Astrocyte (in vitro differentiated cells and primary cell): ENCODE results near the gene IFI44L. TPM values are rescaled to one million over a fixed set of nuclear protein-coding genes. Genes with fewer than 3 reads are reported as not detected.

Experiments
- DNase-seq: peaks from one replicate; pipeline ENCODE4 v3.0.0-alpha.2; 2010; ENCODE audit warnings: low read depth
- FAIRE-seq: peaks from 2 replicates; lab custom pipeline; 2011; peaks lifted over from hg19 to GRCh38; lab: Jason Lieb, UNC
- H2AFZ ChIP-seq: 2 replicates; pipeline ENCODE4 v1.6.0; 2012; ENCODE audit warnings: low read depth, low read length, inconsistent platforms
- H3K27ac ChIP-seq: 2 replicates; pipeline ENCODE4 v1.5.1; 2011; ENCODE audit warnings: low read depth, low read length, inconsistent platforms
- H3K27me3 ChIP-seq: 2 replicates; pipeline ENCODE4 v1.6.0; 2011; ENCODE audit warnings: low read length, inconsistent platforms; ENCODE audit not compliant: insufficient read depth
- H3K36me3 ChIP-seq: 2 replicates; pipeline ENCODE4 v1.5.1; 2011; ENCODE audit warnings: low read length, inconsistent platforms; ENCODE audit not compliant: insufficient read depth
- H3K4me1 ChIP-seq: 2 replicates; pipeline ENCODE4 v1.5.1; 2011; ENCODE audit warnings: low read length, inconsistent platforms; ENCODE audit not compliant: insufficient read depth
- H3K4me2 ChIP-seq: 2 replicates; pipeline ENCODE4 v1.6.0; 2012; ENCODE audit warnings: low read length, inconsistent platforms
- H3K4me3 ChIP-seq: 2 replicates; pipeline ENCODE4 v1.5.1; 2011; ENCODE audit warnings: low read depth, mild to moderate bottlenecking, low read length, inconsistent platforms; ENCODE audit not compliant: insufficient read depth
- H3K79me2 ChIP-seq: 2 replicates; pipeline ENCODE4 v1.6.0; 2012; ENCODE audit warnings: mild to moderate bottlenecking, low read length, inconsistent platforms; ENCODE audit not compliant: insufficient read depth
- H3K9ac ChIP-seq: 2 replicates; pipeline ENCODE4 v1.6.0; 2012; ENCODE audit warnings: mild to moderate bottlenecking, low read length, inconsistent platforms
- H3K9me3 ChIP-seq: 2 replicates; pipeline ENCODE4 v1.5.1; 2012; ENCODE audit warnings: low read depth, mild to moderate bottlenecking, low read length, inconsistent platforms; ENCODE audit not compliant: insufficient read depth
- H4K20me1 ChIP-seq: 2 replicates; pipeline ENCODE4 v1.6.0; 2012; ENCODE audit warnings: low read length, inconsistent platforms; ENCODE audit not compliant: insufficient read depth
- H3K27ac Mint-ChIP-seq: one replicate; pipeline ENCODE4 v1.8.0; 2021; ENCODE audit warnings: mild to moderate bottlenecking, mixed read lengths; ENCODE audit not compliant: unreplicated experiment
- H3K27me3 Mint-ChIP-seq: one replicate; pipeline ENCODE4 v1.8.0; 2021; ENCODE audit warnings: low read depth, mixed read lengths; ENCODE audit not compliant: unreplicated experiment
- H3K36me3 Mint-ChIP-seq: one replicate; pipeline ENCODE4 v1.8.0; 2021; ENCODE audit warnings: low read depth, mixed read lengths; ENCODE audit not compliant: unreplicated experiment
- H3K4me1 Mint-ChIP-seq: one replicate; pipeline ENCODE4 v1.8.0; 2021; ENCODE audit warnings: low read depth, mixed read lengths; ENCODE audit not compliant: unreplicated experiment
- H3K4me3 Mint-ChIP-seq: one replicate; pipeline ENCODE4 v1.8.0; 2021; ENCODE audit warnings: mild to moderate bottlenecking, moderate library complexity, mixed read lengths; ENCODE audit not compliant: unreplicated experiment
- H3K9me3 Mint-ChIP-seq: one replicate; pipeline ENCODE4 v1.8.0; 2021; ENCODE audit warnings: mild to moderate bottlenecking, mixed read lengths; ENCODE audit not compliant: unreplicated experiment
- EZH2 ChIP-seq: IDR thresholded peaks from 2 replicates; pipeline ENCODE4 v1.6.1; 2012; ENCODE audit warnings: mild to moderate bottlenecking, low read length, inconsistent platforms; ENCODE audit not compliant: insufficient read depth
- total RNA-seq: library from RNA; stranded (reverse); gene quantifications from 2 replicates; pipeline ENCODE4 v1.2.1, GENCODE V29; 2021
- TF ChIP-seq, protein P1 (sequence below): IDR thresholded peaks from 2 replicates; pipeline ENCODE4 v1.5.1; 2011; ENCODE audit warnings: low read depth, mild to moderate bottlenecking, inconsistent platforms, low read length, moderate library complexity; ENCODE audit not compliant: insufficient read depth

The IFI44L gene
- total RNA-seq, 1 donor from 2014 or later, result 184 TPM

DNA sequence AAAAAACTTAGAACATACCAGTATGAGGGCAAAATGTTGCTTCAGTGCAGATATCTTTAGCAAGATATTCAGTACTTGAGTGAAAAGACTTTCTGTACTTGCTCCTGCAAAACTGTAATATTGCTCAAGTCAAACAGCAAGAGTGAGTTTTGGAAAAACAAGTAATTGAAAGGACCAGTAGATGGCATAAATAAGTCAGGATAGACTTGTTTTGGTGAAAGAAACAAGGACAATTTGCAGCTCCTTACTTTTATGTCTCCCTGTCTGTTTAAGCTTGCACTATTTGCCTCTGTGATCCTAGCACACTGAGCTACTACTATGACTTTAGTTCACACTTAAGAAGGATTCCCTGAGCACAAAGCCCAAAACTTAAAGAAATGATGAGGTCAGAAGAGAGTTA is 68.4 kb downstream of the IFI44L start:
- Histone ChIP-seq H3K4me1 (peaks cover 14% of the 10 kb centered on the region), H3K4me3 (no peak overlapping the region), H3K4me2 (no peak overlapping the region), H4K20me1 (no peaks in the 10 kb centered on the region), H3K79me2 (no peaks in the 10 kb centered on the region), H3K36me3 (no peaks in the 10 kb centered on the region), H3K27me3 (no peaks in the 10 kb centered on the region), H3K27ac (no peak overlapping the region), H2AFZ (no peak overlapping the region), H3K9me3 (no peaks in the 10 kb centered on the region), H3K9ac (peak overlapping the region; percentile 2)
- Mint-ChIP-seq H3K27ac (no peak overlapping the region), H3K4me1 (peaks cover 22% of the 10 kb centered on the region), H3K36me3 (no peaks in the 10 kb centered on the region), H3K4me3 (no peak overlapping the region), H3K9me3 (peaks cover 3% of the 10 kb centered on the region), H3K27me3 (no peaks in the 10 kb centered on the region)
- DNase-seq (peak; percentile 27), FAIRE-seq (peak; percentile 83)
- TF ChIP-seq, protein P1, sequence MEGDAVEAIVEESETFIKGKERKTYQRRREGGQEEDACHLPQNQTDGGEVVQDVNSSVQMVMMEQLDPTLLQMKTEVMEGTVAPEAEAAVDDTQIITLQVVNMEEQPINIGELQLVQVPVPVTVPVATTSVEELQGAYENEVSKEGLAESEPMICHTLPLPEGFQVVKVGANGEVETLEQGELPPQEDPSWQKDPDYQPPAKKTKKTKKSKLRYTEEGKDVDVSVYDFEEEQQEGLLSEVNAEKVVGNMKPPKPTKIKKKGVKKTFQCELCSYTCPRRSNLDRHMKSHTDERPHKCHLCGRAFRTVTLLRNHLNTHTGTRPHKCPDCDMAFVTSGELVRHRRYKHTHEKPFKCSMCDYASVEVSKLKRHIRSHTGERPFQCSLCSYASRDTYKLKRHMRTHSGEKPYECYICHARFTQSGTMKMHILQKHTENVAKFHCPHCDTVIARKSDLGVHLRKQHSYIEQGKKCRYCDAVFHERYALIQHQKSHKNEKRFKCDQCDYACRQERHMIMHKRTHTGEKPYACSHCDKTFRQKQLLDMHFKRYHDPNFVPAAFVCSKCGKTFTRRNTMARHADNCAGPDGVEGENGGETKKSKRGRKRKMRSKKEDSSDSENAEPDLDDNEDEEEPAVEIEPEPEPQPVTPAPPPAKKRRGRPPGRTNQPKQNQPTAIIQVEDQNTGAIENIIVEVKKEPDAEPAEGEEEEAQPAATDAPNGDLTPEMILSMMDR, result peak; percentile 22
- no peak for TF ChIP-seq EZH2

DNA sequence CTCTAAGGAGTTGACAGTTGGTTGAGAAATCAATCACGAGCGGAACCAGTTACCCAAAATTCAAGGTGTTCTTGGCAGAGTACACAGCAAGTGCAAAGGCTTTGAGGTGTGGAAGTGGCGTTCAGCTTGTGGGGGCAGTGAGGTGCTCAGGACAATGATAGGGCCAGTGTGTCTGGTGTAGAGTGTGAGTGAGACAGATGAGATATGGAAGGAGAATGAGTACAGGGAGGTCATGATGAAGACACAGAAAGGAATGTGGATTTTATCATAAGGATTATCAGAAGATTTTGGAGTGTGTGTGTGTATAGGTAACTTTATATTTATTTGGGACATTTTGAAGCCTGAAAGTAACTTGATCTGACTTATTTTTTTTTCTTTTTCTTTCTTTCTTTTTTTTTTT is 70.3 kb downstream of the IFI44L start:
- Mint-ChIP-seq H3K27ac (no peak overlapping the region), H3K27me3 (no peaks in the 10 kb centered on the region), H3K9me3 (peaks cover 3% of the 10 kb centered on the region), H3K4me1 (peaks cover 22% of the 10 kb centered on the region), H3K36me3 (no peaks in the 10 kb centered on the region), H3K4me3 (no peak overlapping the region)
- no peaks in the 10 kb centered on the region for H3K9me3 ChIP-seq
- H3K4me3 ChIP-seq, result no peak overlapping the region
- H2AFZ ChIP-seq, result peak overlapping the region; percentile 3
- no peaks in the 10 kb centered on the region for H4K20me1 ChIP-seq
- TF ChIP-seq, protein P1, result no peak
- TF ChIP-seq EZH2, result no peak
- no peaks in the 10 kb centered on the region for H3K36me3 ChIP-seq
- no peaks in the 10 kb centered on the region for H3K27me3 ChIP-seq
- no peak for DNase-seq
- FAIRE-seq, result peak; percentile 78
- no peak overlapping the region for H3K4me2 ChIP-seq
- H3K4me1 ChIP-seq, result peaks cover 14% of the 10 kb centered on the region
- no peak overlapping the region for H3K9ac ChIP-seq
- H3K79me2 ChIP-seq, result no peaks in the 10 kb centered on the region
- H3K27ac ChIP-seq, result no peak overlapping the region

DNA sequence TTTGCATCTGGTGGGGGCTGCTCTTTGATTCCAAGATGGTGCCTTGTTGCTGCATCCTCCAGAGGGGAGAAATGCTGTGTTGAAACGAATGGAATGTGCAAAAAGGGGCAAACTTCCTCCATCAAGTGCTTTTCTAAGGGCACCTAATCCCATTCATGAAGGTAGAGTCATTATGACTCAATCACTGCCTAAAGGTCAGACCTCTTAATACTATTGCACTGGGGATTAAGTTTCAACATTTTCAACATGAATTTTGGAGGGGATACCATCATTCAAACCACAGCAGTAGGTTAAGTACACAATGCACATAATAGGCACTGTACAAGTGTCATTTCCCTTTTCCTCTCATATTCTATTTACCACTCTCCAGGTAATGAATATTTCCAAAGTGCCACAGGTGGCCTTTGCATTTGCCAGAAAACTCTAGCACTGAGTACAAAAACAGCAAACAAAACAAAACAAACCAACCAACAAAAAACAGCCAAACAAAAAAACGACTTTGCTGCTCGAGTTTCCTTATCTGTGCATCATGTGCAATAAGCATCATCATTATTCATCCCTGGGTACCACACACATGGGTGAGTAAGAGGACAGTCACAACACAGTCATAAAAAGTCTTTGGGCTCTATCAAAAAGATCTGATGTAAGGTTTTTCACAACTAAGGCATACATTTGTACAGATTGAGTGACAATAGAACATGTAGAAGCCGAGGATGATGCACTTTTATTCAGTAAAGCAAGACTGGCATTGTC is 71.9 kb downstream of the IFI44L start:
- Mint-ChIP-seq H3K9me3 (peaks cover 3% of the 10 kb centered on the region), H3K27ac (no peak overlapping the region), H3K27me3 (no peaks in the 10 kb centered on the region), H3K36me3 (no peaks in the 10 kb centered on the region), H3K4me1 (peaks cover 22% of the 10 kb centered on the region), H3K4me3 (no peak overlapping the region)
- Histone ChIP-seq H3K4me2 (peak overlapping the region; percentile 9), H3K9me3 (no peaks in the 10 kb centered on the region), H2AFZ (no peak overlapping the region), H3K27me3 (no peaks in the 10 kb centered on the region), H3K9ac (no peak overlapping the region), H3K27ac (no peak overlapping the region), H3K4me3 (no peak overlapping the region), H3K36me3 (no peaks in the 10 kb centered on the region), H3K4me1 (peaks cover 14% of the 10 kb centered on the region), H3K79me2 (no peaks in the 10 kb centered on the region), H4K20me1 (no peaks in the 10 kb centered on the region)
- peak; percentile 89 for FAIRE-seq
- DNase-seq, result peak; percentile 46
- TF ChIP-seq, protein P1, result no peak
